Renal cortex interstitium (tissue), 15 donors: ENCODE results near the gene LMO7. TPM values are rescaled to one million over a fixed set of nuclear protein-coding genes. Genes with fewer than 3 reads are reported as not detected.

Experiments used
- DNase-seq, 11 donors: peaks; one replicate each; pipeline ENCODE4 v3.0.0-alpha.2; 2013; ENCODE audit warnings: low read depth in 9 of 11, low spot score in 4 of 11; ENCODE audit errors: extremely low read depth in 1 of 11
- long read RNA-seq, 16 experiments: transcript quantifications; one replicate each; lab custom pipeline, GENCODE V29; 2026
- polyA plus RNA-seq, 3 donors: library from polyadenylated mRNA; unstranded; fragments of 120-200 nt; gene quantifications; one replicate each; pipeline ENCODE4 v1.2.1, GENCODE V29; 2013; ENCODE audit not compliant: insufficient read length in 3 of 3

LMO7 gene
- polyA plus RNA-seq, result 100 to 1,000 TPM in 1 of 3 donors, 10 to 100 TPM in 2; 75.1 to 110 (median 90.1) TPM
- long read RNA-seq, donor 1, transcript LMO7-227 (1 exons, 2,039 nt), result major isoform, 6 of 7 reads
- long read RNA-seq, donor 1, partial matches to known transcripts, result 0 of 7 reads
- long read RNA-seq, donor 1, other reads (novel, unspliced or antisense), result 0 of 7 reads
- long read RNA-seq, donor 2, transcript LMO7-227 (1 exons, 2,039 nt), result major isoform, 7 of 8 reads
- long read RNA-seq, donor 2, partial matches to known transcripts, result 0 of 8 reads
- long read RNA-seq, donor 2, other reads (novel, unspliced or antisense), result 0 of 8 reads
- long read RNA-seq, donor 3, transcript LMO7-227 (1 exons, 2,039 nt), result major isoform, 6 of 9 reads
- long read RNA-seq, donor 3, partial matches to known transcripts, result 0 of 9 reads
- long read RNA-seq, donor 3, other reads (novel, unspliced or antisense), result 0 of 9 reads
- long read RNA-seq, donor 4, partial matches to known transcripts, result 0 of 6 reads
- long read RNA-seq, donor 4, other reads (novel, unspliced or antisense), result 0 of 6 reads
- long read RNA-seq, donor 5, result 0 reads
- long read RNA-seq, donor 6, transcript LMO7-227 (1 exons, 2,039 nt), result major isoform, 9 of 10 reads
- long read RNA-seq, donor 6, partial matches to known transcripts, result 0 of 10 reads
- long read RNA-seq, donor 6, other reads (novel, unspliced or antisense), result 0 of 10 reads
- long read RNA-seq, donor 7, transcript LMO7-227 (1 exons, 2,039 nt), result major isoform, 5 of 6 reads
- long read RNA-seq, donor 7, partial matches to known transcripts, result 0 of 6 reads
- long read RNA-seq, donor 7, other reads (novel, unspliced or antisense), result 0 of 6 reads
- long read RNA-seq, donor 8, result 0 reads
- long read RNA-seq, donor 9, partial matches to known transcripts, result 0 of 4 reads
- long read RNA-seq, donor 9, other reads (novel, unspliced or antisense), result 0 of 4 reads
- long read RNA-seq, donor 10, transcript LMO7-227 (1 exons, 2,039 nt), result major isoform, 9 of 9 reads
- long read RNA-seq, donor 10, partial matches to known transcripts, result 0 of 9 reads
- long read RNA-seq, donor 10, other reads (novel, unspliced or antisense), result 0 of 9 reads
- long read RNA-seq, donor 11, transcript LMO7-227 (1 exons, 2,039 nt), result major isoform, 5 of 10 reads
- long read RNA-seq, donor 11, partial matches to known transcripts, result 5 of 10 reads
- long read RNA-seq, donor 11, other reads (novel, unspliced or antisense), result 0 of 10 reads
- long read RNA-seq, donor 12, transcript LMO7-227 (1 exons, 2,039 nt), result major isoform, 9 of 12 reads
- long read RNA-seq, donor 12, partial matches to known transcripts, result 0 of 12 reads
- long read RNA-seq, donor 12, other reads (novel, unspliced or antisense), result 0 of 12 reads
- long read RNA-seq, donor 13, result 0 reads
- long read RNA-seq, donor 14, transcript LMO7-227 (1 exons, 2,039 nt), result major isoform, 6 of 7 reads
- long read RNA-seq, donor 14, partial matches to known transcripts, result 0 of 7 reads
- long read RNA-seq, donor 14, other reads (novel, unspliced or antisense), result 0 of 7 reads
- long read RNA-seq, donor 15, transcript LMO7-227 (1 exons, 2,039 nt), result major isoform, 6 of 7 reads
- long read RNA-seq, donor 15, partial matches to known transcripts, result 0 of 7 reads
- long read RNA-seq, donor 15, other reads (novel, unspliced or antisense), result 0 of 7 reads
- long read RNA-seq, donor 16, transcript LMO7-227 (1 exons, 2,039 nt), result major isoform, 14 of 20 reads
- long read RNA-seq, donor 16, partial matches to known transcripts, result 5 of 20 reads
- long read RNA-seq, donor 16, other reads (novel, unspliced or antisense), result 0 of 20 reads

GRCh38 chr13:75635828-75636435 lies at the start of gene LMO7:
LMO7 (plus strand) TSS chr13:75636330; CDS start chr13:75636658, 328 bp downstream.
- peak in 6 of 11 donors; percentile 9 to 37 (median 32) for DNase-seq

GRCh38 chr13:75587679-75588078 lies 48.5 kb upstream of the LMO7 start:
- DNase-seq, result no peak

GRCh38 chr13:75596657-75597182 lies 39.4 kb upstream of the LMO7 start:
- DNase-seq, result no peak

GRCh38 chr13:75600371-75600770 lies 35.8 kb upstream of the LMO7 start:
- no peak for DNase-seq

GRCh38 chr13:75603038-75603437 lies 33.1 kb upstream of the LMO7 start:
- no peak for DNase-seq

- DNase-seq, result no peak
These were observed 28.7 kb upstream of the LMO7 start for GRCh38 chr13:75607447-75607846.

GRCh38 chr13:75610466-75610865 lies 25.7 kb upstream of the LMO7 start:
- DNase-seq, result no peak

- no peak for DNase-seq
These were observed 23.8 kb upstream of the LMO7 start for GRCh38 chr13:75612354-75612753.

- DNase-seq, result no peak
These were observed 18.9 kb upstream of the LMO7 start for GRCh38 chr13:75617230-75617629.

- no peak for DNase-seq
These were observed 17.8 kb upstream of the LMO7 start for GRCh38 chr13:75618308-75618707.

- DNase-seq, result no peak
These were observed 16.1 kb upstream of the LMO7 start for GRCh38 chr13:75620020-75620419.

- DNase-seq, result no peak
These were observed 15.0 kb upstream of the LMO7 start for GRCh38 chr13:75621147-75621546.

GRCh38 chr13:75628801-75629200 lies 7.3 kb upstream of the LMO7 start:
- no peak for DNase-seq

GRCh38 chr13:75633285-75633684 lies 2.8 kb upstream of the LMO7 start:
- DNase-seq, result no peak

- DNase-seq, result peak in 3 of 11 donors; percentile 17 to 33 (median 28)
These were observed 866 bp upstream of the LMO7 start for GRCh38 chr13:75635101-75635827.

- peak in 7 of 11 donors; percentile 19 to 45 (median 26) for DNase-seq
These were observed 478 bp downstream of the LMO7 start for GRCh38 chr13:75636436-75637180.
